HUES48 (cell line): ENCODE results near the gene UNC80.

Source experiments
- H3K27ac ChIP-seq: one replicate; pipeline ENCODE4 v1.7.0; 2013; ENCODE audit warnings: low read depth, low read length, inconsistent platforms
- H3K27me3 ChIP-seq: 2 replicates; pipeline ENCODE4 v1.6.1; 2013; ENCODE audit warnings: mild to moderate bottlenecking, low read length; ENCODE audit not compliant: control insufficient read depth, insufficient read depth
- H3K36me3 ChIP-seq: 2 replicates; pipeline ENCODE4 v1.6.1; 2013; ENCODE audit warnings: low read length; ENCODE audit not compliant: control insufficient read depth, insufficient read depth
- H3K4me1 ChIP-seq: 2 replicates; pipeline ENCODE4 v1.6.1; 2013; ENCODE audit warnings: mild to moderate bottlenecking, low read length; ENCODE audit not compliant: control insufficient read depth, insufficient read depth
- H3K4me3 ChIP-seq: 2 replicates; pipeline ENCODE4 v1.5.1; 2013; ENCODE audit warnings: mild to moderate bottlenecking, low read depth, low read length
- H3K9ac ChIP-seq: 2 replicates; pipeline ENCODE4 v1.6.1; 2013; ENCODE audit warnings: mild to moderate bottlenecking, low read depth, low read length, moderate library complexity
- H3K9me3 ChIP-seq: 2 replicates; pipeline ENCODE4 v1.6.1; 2013; ENCODE audit warnings: low read length; ENCODE audit not compliant: control insufficient read depth, insufficient read depth

The UNC80 gene

DNA sequence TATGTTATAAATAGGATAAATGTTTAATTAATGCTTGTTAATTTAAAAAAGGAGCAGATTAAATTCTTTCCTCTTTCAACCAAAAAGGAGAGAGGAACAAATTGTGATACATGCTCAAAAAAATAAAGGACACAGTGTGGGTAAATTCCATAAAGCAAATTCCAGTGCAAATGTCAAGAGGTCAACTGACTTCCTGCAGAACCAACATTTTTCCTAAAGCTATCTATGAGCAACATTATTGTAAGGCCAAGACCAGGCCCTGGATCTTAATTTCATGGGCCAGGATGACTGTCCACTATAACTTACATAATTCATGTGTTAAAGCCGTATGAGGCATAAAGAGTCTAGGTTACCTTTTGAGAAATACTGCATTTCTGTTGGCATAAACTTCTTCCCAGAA, 136.9 kb downstream of the UNC80 start:
- H3K27ac ChIP-seq: no peak overlapping the region
- H3K4me1 ChIP-seq: no peaks in the 10 kb centered on the region
- H3K36me3 ChIP-seq: no peaks in the 10 kb centered on the region
- no peaks in the 10 kb centered on the region; the same call in 1 of the 2 replicates for H3K9me3 ChIP-seq
- H3K27me3 ChIP-seq: no peaks in the 10 kb centered on the region
- H3K9ac ChIP-seq: no peak overlapping the region
- H3K4me3 ChIP-seq: no peak overlapping the region

DNA sequence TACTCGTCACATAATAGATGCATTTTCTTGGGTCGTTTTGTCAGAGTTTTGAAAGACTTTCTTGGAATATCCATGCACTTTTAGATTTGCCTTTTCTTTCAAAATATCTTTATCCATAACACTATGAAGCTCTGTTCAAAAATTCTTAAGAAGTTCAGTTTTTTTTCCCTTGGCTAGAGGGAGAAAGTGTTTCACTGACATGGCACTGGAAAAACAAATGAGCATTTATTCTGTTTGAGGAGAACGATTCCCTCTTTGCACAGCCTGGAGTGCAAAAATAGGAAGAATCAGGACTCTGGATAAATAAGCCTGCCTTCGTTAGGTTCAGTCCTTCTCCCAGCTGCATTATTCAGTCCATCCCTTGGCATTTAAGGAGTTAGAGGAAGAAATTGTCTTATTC, 139.9 kb downstream of the UNC80 start:
- H3K9ac ChIP-seq: no peak overlapping the region
- H3K27ac ChIP-seq: no peak overlapping the region
- H3K9me3 ChIP-seq: no peaks in the 10 kb centered on the region; the same call in 1 of the 2 replicates
- H3K4me1 ChIP-seq: no peaks in the 10 kb centered on the region
- no peaks in the 10 kb centered on the region for H3K36me3 ChIP-seq
- H3K27me3 ChIP-seq: no peaks in the 10 kb centered on the region
- no peak overlapping the region for H3K4me3 ChIP-seq

DNA sequence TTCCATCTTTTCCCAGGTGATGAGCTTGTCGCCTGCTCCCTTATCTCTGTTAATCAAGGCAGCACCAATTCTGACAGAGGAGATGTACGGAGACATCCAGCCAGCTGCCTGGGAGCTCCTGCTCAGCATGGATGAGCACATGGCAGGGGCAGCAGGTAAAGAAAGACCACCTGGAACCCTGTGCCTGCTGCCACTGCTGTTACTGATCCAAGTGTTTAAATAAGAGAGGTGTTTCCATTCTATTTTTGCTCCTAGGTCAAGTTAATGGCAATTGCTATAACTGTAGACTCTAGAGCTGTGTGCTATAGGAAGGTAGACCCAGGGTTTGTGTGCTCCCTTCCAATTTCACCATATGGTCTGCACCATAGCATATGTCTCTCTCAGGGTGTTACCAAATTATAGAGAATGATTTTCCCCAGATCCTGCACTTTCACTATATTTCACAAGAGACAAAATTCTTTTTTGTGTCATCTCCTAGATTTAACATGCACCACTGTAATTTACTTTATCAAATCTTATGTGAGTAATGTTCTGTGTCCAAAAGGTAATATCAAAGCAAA, 142.2 kb downstream of the UNC80 start:
- H3K4me1 ChIP-seq: no peaks in the 10 kb centered on the region
- no peak overlapping the region for H3K27ac ChIP-seq
- no peaks in the 10 kb centered on the region for H3K36me3 ChIP-seq
- no peaks in the 10 kb centered on the region; the same call in 1 of the 2 replicates for H3K9me3 ChIP-seq
- no peaks in the 10 kb centered on the region for H3K27me3 ChIP-seq
- no peak overlapping the region for H3K4me3 ChIP-seq
- no peak overlapping the region for H3K9ac ChIP-seq

DNA sequence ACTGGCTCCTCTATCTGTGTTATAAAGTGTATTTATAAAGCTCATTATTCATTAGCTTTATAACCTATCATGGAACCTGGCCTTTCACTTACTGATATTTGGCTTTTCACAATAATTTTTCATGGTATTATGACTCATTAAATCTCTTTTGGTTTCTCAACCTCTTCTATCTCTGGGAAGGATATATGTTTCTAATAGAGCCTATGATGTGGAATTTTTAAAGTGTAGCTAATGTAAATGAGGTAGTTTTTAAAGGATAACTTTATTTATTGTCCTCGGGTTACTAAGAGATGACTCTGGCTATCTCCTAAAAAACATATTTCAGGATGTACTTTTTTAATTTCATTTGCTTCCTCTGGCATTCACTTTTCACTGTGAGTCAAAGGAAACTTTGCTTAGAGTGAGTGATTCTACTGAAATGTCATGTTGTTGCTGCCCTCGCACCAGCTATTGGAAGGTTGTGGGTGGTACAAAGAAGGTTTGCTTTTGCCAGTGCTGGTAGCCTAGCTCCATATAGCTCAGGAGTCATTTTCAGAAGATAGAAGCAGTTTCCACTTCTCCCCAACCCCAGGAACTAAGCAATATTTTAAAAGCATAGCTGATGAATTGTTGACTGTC, 145.6 kb downstream of the UNC80 start:
- no peak overlapping the region for H3K4me3 ChIP-seq
- no peak overlapping the region for H3K9ac ChIP-seq
- H3K4me1 ChIP-seq: no peaks in the 10 kb centered on the region
- H3K9me3 ChIP-seq: no peaks in the 10 kb centered on the region
- H3K27me3 ChIP-seq: no peaks in the 10 kb centered on the region
- H3K27ac ChIP-seq: no peak overlapping the region
- H3K36me3 ChIP-seq: no peaks in the 10 kb centered on the region

DNA sequence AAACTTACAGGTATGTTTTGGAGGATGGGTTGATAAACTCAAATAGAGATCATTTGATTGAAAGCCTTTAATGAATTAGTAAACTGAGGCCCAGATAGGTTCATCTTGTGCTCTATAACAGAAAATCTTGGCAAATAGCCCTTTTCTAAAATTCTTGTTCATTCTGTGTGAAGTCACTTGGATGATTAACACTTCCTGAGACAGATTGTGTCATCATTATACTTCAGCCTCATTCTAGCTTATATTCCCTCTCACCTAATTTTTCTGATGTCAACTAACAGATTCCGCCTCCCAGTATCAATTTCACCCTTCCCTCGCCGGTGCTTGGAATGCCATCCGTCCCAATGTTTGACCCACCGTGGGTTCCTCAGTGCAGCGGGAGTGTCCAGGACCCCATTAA, 146.6 kb downstream of the UNC80 start:
- Histone ChIP-seq H3K4me1 (no peaks in the 10 kb centered on the region), H3K4me3 (no peak overlapping the region), H3K27me3 (no peaks in the 10 kb centered on the region), H3K9ac (no peak overlapping the region), H3K9me3 (no peaks in the 10 kb centered on the region), H3K27ac (no peak overlapping the region), H3K36me3 (no peaks in the 10 kb centered on the region)

DNA sequence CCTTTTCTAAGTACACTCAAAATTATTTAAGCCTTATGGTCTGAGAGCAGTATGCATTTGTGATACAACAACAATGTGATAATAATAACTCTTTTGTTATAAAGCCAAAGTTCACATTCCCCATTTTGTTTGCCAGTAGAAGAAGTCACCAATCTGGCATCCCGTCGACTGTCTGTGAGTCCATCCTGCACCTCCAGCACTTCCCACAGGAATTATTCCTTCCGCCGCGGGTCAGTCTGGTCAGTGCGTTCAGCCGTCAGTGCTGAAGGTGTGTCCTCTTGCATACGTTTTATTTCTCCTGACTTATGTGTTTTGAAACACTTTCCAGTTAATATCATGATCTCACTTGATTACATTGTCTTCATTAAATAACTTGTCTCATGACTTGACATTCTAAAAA, 150.5 kb downstream of the UNC80 start:
- H3K4me1 ChIP-seq: no peaks in the 10 kb centered on the region
- no peak overlapping the region for H3K9ac ChIP-seq
- H3K4me3 ChIP-seq: no peak overlapping the region
- no peaks in the 10 kb centered on the region for H3K27me3 ChIP-seq
- no peaks in the 10 kb centered on the region for H3K9me3 ChIP-seq
- no peaks in the 10 kb centered on the region for H3K36me3 ChIP-seq
- H3K27ac ChIP-seq: no peak overlapping the region

DNA sequence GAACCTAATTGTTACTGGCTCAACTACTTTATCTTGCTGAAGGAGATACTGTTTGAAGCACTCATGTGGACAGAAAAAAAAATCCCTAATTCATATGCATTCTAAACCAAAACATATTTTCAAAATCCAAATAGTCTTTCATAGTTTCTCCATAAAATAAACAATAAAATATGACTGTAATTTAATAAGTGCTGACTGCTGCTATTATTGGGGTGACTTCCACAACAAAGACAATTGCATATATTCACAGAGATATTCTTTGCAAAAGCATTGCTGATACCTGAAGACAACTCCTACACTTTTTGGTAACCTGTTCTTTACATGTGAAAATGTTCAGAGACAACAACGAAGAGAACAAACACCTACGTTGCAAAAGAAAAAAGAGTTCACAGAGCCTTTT, 157.7 kb downstream of the UNC80 start:
- Histone ChIP-seq H3K9me3 (no peaks in the 10 kb centered on the region), H3K4me1 (no peaks in the 10 kb centered on the region), H3K36me3 (no peaks in the 10 kb centered on the region), H3K9ac (no peak overlapping the region), H3K27me3 (no peaks in the 10 kb centered on the region), H3K4me3 (no peak overlapping the region), H3K27ac (no peak overlapping the region)

DNA sequence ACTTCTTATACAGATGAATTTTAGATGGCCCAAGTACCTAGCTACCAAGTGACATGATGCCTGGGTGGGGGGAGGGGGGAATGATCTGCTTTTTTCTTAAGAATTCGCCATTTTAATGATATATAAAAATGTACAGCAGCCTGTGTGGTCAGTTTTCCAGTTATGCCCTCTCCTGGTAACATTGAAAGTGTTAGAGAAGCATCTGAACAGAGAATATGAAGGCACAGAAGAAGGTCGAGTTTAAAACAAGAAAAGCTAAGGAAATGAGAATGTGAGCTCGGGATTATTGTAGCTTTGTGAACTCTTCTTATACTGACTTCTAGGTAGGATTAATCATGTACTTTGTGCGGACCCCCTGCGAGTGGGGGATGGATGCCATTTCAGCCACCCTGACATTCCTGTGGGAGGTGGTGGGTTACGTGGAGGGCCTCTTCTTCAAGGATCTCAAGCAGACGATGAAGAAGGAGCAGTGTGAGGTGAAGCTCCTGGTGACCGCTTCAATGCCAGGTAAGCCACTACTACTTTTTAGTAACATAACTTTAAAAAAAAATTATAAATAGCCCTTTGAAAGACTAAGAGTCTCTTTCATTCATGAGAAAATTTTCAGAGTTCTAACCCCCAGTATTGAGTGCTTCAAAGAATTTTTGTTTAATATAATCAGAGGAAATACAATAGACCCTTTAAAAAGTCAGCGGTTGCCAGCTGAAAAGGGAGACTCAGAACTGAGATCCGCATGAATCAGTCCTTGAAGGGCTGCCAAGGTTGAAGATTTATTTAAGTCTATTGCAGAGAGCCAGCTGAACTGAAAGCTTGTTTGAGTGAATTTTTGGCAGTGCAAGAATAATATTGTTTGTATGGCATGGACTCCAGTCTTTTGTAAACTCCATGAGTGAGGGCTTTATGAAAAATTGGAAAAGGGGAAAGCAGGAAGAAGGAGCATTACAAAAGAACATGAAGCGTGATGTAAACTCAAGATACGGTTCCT, 162.2 kb downstream of the UNC80 start:
- no peak overlapping the region for H3K27ac ChIP-seq
- no peaks in the 10 kb centered on the region for H3K9me3 ChIP-seq
- no peak overlapping the region for H3K4me3 ChIP-seq
- H3K27me3 ChIP-seq: no peaks in the 10 kb centered on the region
- no peaks in the 10 kb centered on the region for H3K4me1 ChIP-seq
- H3K36me3 ChIP-seq: no peaks in the 10 kb centered on the region
- no peak overlapping the region for H3K9ac ChIP-seq

DNA sequence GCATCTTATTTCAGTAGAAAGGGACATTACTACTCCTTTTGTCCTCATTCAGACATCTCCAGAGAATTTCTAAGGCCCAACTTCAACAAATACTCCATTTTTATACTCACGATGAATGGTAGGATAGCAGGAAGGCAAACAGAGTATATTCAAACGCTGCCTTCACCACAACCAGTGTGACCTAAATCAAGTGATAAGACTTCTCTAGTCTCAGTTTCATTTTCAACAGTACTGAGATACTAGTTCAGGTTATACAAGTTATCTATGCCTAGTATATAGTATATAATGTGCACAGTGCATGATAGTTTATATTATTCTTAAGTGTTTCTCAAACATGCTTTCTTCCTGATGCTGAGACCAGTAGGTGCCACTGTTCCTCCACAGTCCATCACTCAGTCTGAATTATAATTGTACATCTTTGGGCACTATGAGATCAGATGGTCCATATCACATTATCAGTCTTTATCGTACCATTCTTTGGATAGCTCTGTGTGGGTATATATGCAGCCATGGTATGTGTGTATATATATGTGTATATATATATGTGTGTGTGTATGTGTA, 164.6 kb downstream of the UNC80 start:
- Histone ChIP-seq H3K4me1 (no peaks in the 10 kb centered on the region), H3K27ac (no peak overlapping the region), H3K4me3 (no peak overlapping the region), H3K27me3 (no peaks in the 10 kb centered on the region), H3K9ac (no peak overlapping the region), H3K36me3 (no peaks in the 10 kb centered on the region), H3K9me3 (no peaks in the 10 kb centered on the region)

DNA sequence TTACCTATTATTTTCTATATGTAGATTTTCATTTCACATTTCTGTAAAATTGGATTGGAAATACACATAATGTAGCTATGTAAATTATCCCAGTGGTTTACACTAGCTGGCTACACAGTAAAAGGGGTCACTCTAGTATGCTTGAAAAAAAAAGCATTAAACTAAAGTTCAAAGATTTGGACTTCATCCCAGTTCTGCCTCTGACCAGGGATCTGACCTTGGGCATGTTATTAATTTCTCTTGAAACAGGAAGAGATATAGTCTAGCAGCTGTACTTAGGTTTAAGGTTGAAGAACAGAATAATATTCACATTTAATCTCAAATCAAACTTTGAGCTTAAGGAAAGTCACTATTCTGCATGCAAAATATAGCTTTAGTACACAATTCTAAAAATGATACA, 166.3 kb downstream of the UNC80 start:
- Histone ChIP-seq H3K27ac (no peak overlapping the region), H3K9ac (no peak overlapping the region), H3K27me3 (no peaks in the 10 kb centered on the region), H3K4me1 (no peaks in the 10 kb centered on the region), H3K4me3 (no peak overlapping the region), H3K9me3 (no peaks in the 10 kb centered on the region), H3K36me3 (no peaks in the 10 kb centered on the region)

DNA sequence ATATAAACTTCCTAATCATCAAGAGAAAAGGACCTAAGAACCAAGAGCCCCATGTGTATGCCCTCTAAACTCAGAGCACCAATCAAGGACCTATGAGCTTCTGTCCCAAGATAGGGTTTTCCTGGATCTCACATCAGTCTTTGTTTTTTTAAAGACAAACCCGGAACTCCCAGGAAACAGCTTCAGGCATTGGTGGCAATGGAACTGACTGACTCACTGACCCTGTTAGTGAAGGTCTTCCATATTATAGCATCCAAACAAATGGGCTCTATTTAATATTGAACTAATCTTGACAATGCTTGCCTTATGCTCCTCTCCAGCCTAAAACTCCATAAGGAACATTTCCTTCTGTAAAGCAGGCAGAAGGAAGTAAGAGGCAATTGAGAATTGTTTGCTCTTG, 167.3 kb downstream of the UNC80 start:
- H3K9ac ChIP-seq: no peak overlapping the region
- H3K4me1 ChIP-seq: no peaks in the 10 kb centered on the region
- H3K9me3 ChIP-seq: no peaks in the 10 kb centered on the region
- H3K27me3 ChIP-seq: no peaks in the 10 kb centered on the region
- no peak overlapping the region for H3K4me3 ChIP-seq
- no peak overlapping the region for H3K27ac ChIP-seq
- no peaks in the 10 kb centered on the region for H3K36me3 ChIP-seq
